GM19043 (cell line): ENCODE results near the gene MYO7A.

ENCODE experiments used
- ATAC-seq: cut with Tn5 transposase; IDR thresholded peaks from one replicate; pipeline ENCODE4 v1.9.1; 2021; ENCODE audit warnings: low read depth; ENCODE audit not compliant: unreplicated experiment

MYO7A gene

GRCh38 chr11:77126156-77126775 lies 1.8 kb upstream of the MYO7A start:
- ATAC-seq, result no peak

- ATAC-seq, result no peak
These were observed 1.2 kb upstream of the MYO7A start for GRCh38 chr11:77126861-77127234.

GRCh38 chr11:77127235-77127911 lies 673 bp upstream of the MYO7A start:
- ATAC-seq, result no peak

GRCh38 chr11:77129069-77129841 lies 1.2 kb downstream of the MYO7A start:
- ATAC-seq, result no peak

GRCh38 chr11:77129842-77130756 lies 2.1 kb downstream of the MYO7A start:
- no peak for ATAC-seq

- ATAC-seq, result no peak
These were observed 2.9 kb downstream of the MYO7A start for GRCh38 chr11:77130763-77131513.

- ATAC-seq, result no peak
These were observed 3.5 kb downstream of the MYO7A start for GRCh38 chr11:77131560-77131959.

GRCh38 chr11:77135069-77135468 lies 7.0 kb downstream of the MYO7A start:
- ATAC-seq, result no peak

- ATAC-seq, result no peak
These were observed 8.0 kb downstream of the MYO7A start for GRCh38 chr11:77136074-77136473.

GRCh38 chr11:77136784-77137420 lies 8.9 kb downstream of the MYO7A start:
- no peak for ATAC-seq

- no peak for ATAC-seq
These were observed 9.4 kb downstream of the MYO7A start for GRCh38 chr11:77137421-77137820.

GRCh38 chr11:77138106-77138649 lies 10.1 kb downstream of the MYO7A start:
- ATAC-seq, result no peak

GRCh38 chr11:77139201-77139600 lies 11.2 kb downstream of the MYO7A start:
- ATAC-seq, result no peak

GRCh38 chr11:77140231-77140851 lies 12.3 kb downstream of the MYO7A start:
- ATAC-seq, result no peak

- no peak for ATAC-seq
These were observed 13.0 kb downstream of the MYO7A start for GRCh38 chr11:77141034-77141433.

- no peak for ATAC-seq
These were observed 13.4 kb downstream of the MYO7A start for GRCh38 chr11:77141475-77141874.

GRCh38 chr11:77142091-77142975 lies 14.3 kb downstream of the MYO7A start:
- no peak for ATAC-seq
